MM.1S (cell line): ENCODE results near the gene PLCB1.
A peak's percentile ranks its signal among the peaks of the same experiment; 100 is the strongest.
"Not testable (repeated sequence)": the region's sequence is repeated elsewhere in the genome, so short reads cannot be mapped to it uniquely, and the experiment has no call there.

Experiments
- DNase-seq: peaks from one replicate; pipeline ENCODE4 v3.0.0-alpha.2; 2015
- H2AFZ ChIP-seq: fragments of 300-600 bp; sonication (generic); 2 replicates; pipeline ENCODE4 v1.6.0; 2016; ENCODE audit warnings: antibody characterized with exemption, low read length
- H3F3A ChIP-seq: fragments of 300-600 bp; sonication (generic); 2 replicates; pipeline ENCODE4 v1.6.1; 2016; ENCODE audit warnings: mild to moderate bottlenecking, antibody characterized with exemption, low read length, moderate library complexity, mixed read lengths; ENCODE audit not compliant: insufficient read depth
- H3K27ac ChIP-seq: fragments of 300-600 bp; sonication (generic); 2 replicates; pipeline ENCODE4 v1.5.1; 2016; ENCODE audit warnings: mild to moderate bottlenecking, low read length
- H3K27me3 ChIP-seq: fragments of 300-600 bp; sonication (generic); replicated peaks from 2 replicates; pipeline ENCODE4 v1.6.0; 2016; ENCODE audit warnings: low read length; ENCODE audit not compliant: insufficient read depth
- H3K36me3 ChIP-seq: fragments of 300-600 bp; sonication (generic); replicated peaks from 2 replicates; pipeline ENCODE4 v1.6.1; 2016; ENCODE audit warnings: mild to moderate bottlenecking, low read length, mixed read lengths; ENCODE audit not compliant: insufficient read depth
- H3K4me1 ChIP-seq: fragments of 300-600 bp; sonication (generic); 2 replicates; pipeline ENCODE4 v1.6.1; 2016; ENCODE audit warnings: low read length, mixed read lengths
- H3K4me2 ChIP-seq: fragments of 300-600 bp; sonication (generic); 2 replicates; pipeline ENCODE4 v1.6.0; 2016; ENCODE audit warnings: low read depth, low read length
- H3K4me3 ChIP-seq: fragments of 300-600 bp; sonication (generic); 2 replicates; pipeline ENCODE4 v1.5.1; 2016; ENCODE audit warnings: low read length, mixed read lengths
- H3K79me2 ChIP-seq: fragments of 300-600 bp; sonication (generic); 2 replicates; pipeline ENCODE4 v1.6.1; 2016; ENCODE audit warnings: mixed run types, low read length, mixed read lengths
- H3K9ac ChIP-seq: fragments of 300-600 bp; sonication (generic); 2 replicates; pipeline ENCODE4 v1.6.1; 2016; ENCODE audit warnings: low read length, mixed read lengths
- H3K9me2 ChIP-seq: fragments of 300-600 bp; sonication (generic); replicated peaks from 2 replicates; pipeline ENCODE4 v1.6.1; 2016; ENCODE audit warnings: mild to moderate bottlenecking, low read length, mixed read lengths; ENCODE audit not compliant: insufficient read depth
- H3K9me3 ChIP-seq: fragments of 300-600 bp; sonication (generic); replicated peaks from 2 replicates; pipeline ENCODE4 v1.6.1; 2016; ENCODE audit warnings: mild to moderate bottlenecking, low read length, mixed read lengths; ENCODE audit not compliant: insufficient read depth
- H4K20me1 ChIP-seq: fragments of 300-600 bp; sonication (generic); 2 replicates; pipeline ENCODE4 v1.6.1; 2016; ENCODE audit warnings: mild to moderate bottlenecking, low read length, moderate library complexity, mixed read lengths; ENCODE audit not compliant: insufficient read depth
- CTCF ChIP-seq: fragments of 300-600 bp; sonication (generic); IDR thresholded peaks from 2 replicates; pipeline ENCODE4 v1.5.1; 2016; ENCODE audit warnings: antibody characterized with exemption, low read length, mixed read lengths
- EZH2 ChIP-seq: fragments of 300-600 bp; sonication (generic); optimal IDR thresholded peaks from 2 replicates; pipeline ENCODE3; 2017; ENCODE audit warnings: low read depth, mild to moderate bottlenecking, antibody characterized with exemption, low read length, mixed read lengths
- EZH2phosphoT487 ChIP-seq: fragments of 300-600 bp; sonication (generic); IDR thresholded peaks from 2 replicates; pipeline ENCODE4 v1.6.1; 2018; ENCODE audit warnings: antibody characterized with exemption, low read length

PLCB1 gene

GRCh38 chr20:8155812-8156211 lies 23.7 kb downstream of the PLCB1 start:
- Histone ChIP-seq H3K9me2 (no peaks in the 10 kb centered on the region), H3K36me3 (no peaks in the 10 kb centered on the region), H3K9ac (no peak overlapping the region), H4K20me1 (no peaks in the 10 kb centered on the region), H3K4me3 (no peak overlapping the region), H3K9me3 (no peaks in the 10 kb centered on the region), H2AFZ (no peak overlapping the region), H3F3A (peaks cover 16% of the 10 kb centered on the region), H3K79me2 (no peaks in the 10 kb centered on the region), H3K27ac (peak overlapping the region; percentile 42; the same call in 1 of the 2 replicates), H3K4me1 (peaks cover 32% of the 10 kb centered on the region), H3K27me3 (no peaks in the 10 kb centered on the region), H3K4me2 (peak overlapping the region; percentile 28; the same call in 1 of the 2 replicates)
- no peak for TF ChIP-seq CTCF
- no peak for TF ChIP-seq EZH2
- TF ChIP-seq EZH2phosphoT487: no peak
- DNase-seq: no peak

- Histone ChIP-seq H3K9me3 (no peaks in the 10 kb centered on the region), H3K36me3 (no peaks in the 10 kb centered on the region), H3K79me2 (no peaks in the 10 kb centered on the region), H3K4me1 (peaks cover 35% of the 10 kb centered on the region), H3K9me2 (no peaks in the 10 kb centered on the region), H2AFZ (no peak overlapping the region), H3F3A (peaks cover 16% of the 10 kb centered on the region), H3K27me3 (no peaks in the 10 kb centered on the region), H3K27ac (peak overlapping the region; percentile 42; the same call in 1 of the 2 replicates), H3K9ac (no peak overlapping the region), H3K4me3 (no peak overlapping the region), H3K4me2 (peak overlapping the region; percentile 28; the same call in 1 of the 2 replicates), H4K20me1 (no peaks in the 10 kb centered on the region)
- TF ChIP-seq EZH2phosphoT487: no peak
- no peak for TF ChIP-seq CTCF
- TF ChIP-seq EZH2: no peak
- DNase-seq: peak; percentile 78
Observed at GRCh38 chr20:8156235-8157079, 24.4 kb downstream of the PLCB1 start.

- not testable (repeated sequence) for H4K20me1 ChIP-seq, H3K9me2 ChIP-seq, H3K27ac ChIP-seq, H3K36me3 ChIP-seq, DNase-seq, H3K9ac ChIP-seq, H3F3A ChIP-seq, H3K4me3 ChIP-seq, H3K79me2 ChIP-seq, H3K9me3 ChIP-seq, H2AFZ ChIP-seq, H3K27me3 ChIP-seq, H3K4me2 ChIP-seq
- peaks cover 25% of the 10 kb centered on the region for H3K4me1 ChIP-seq
Observed at GRCh38 chr20:8159217-8159616, 27.2 kb downstream of the PLCB1 start.
